Measurements from ENCODE around the gene GNAT1. TPM values are rescaled to one million over a fixed set of nuclear protein-coding genes. Genes with fewer than 3 reads are reported as not detected.

Gene GNAT1
- total and polyA plus RNA-seq, 2 of the 13 experiments (the other 11 are each of a cell fraction or from before 2014, with no cell fraction given), result 0.15 TPM; not detected in 1

GRCh38 chr3:50245831-50246516, 54.6 kb downstream of the GNAT1 start (continued):
- TF ChIP-seq ZNF362 (CRISPR knock-in tag; IDR thresholded peaks at IDR 0.05; ENCODE audit: borderline replicate concordance) (no peak), ZNF18 (CRISPR knock-in tag; IDR thresholded peaks at IDR 0.05; ENCODE audit: insufficient replicate concordance) (no peak), ZNF589 (CRISPR knock-in tag; conservative IDR thresholded peaks at IDR 0.05) (no peak), E2F2 (CRISPR knock-in tag; IDR thresholded peaks at IDR 0.05; ENCODE audit: borderline replicate concordance) (no peak), SNRNP70 (IDR thresholded peaks at IDR 0.05; ENCODE audit: low read depth, low read length) (no peak), ZBTB7A (CRISPR knock-in tag; IDR thresholded peaks at IDR 0.05) (no peak), REPIN1 (CRISPR knock-in tag; IDR thresholded peaks at IDR 0.05; ENCODE audit: borderline replicate concordance, low read depth) (no peak), ZSCAN20 (CRISPR knock-in tag; IDR thresholded peaks at IDR 0.05; ENCODE audit: borderline replicate concordance) (no peak), ZNF550 (CRISPR knock-in tag; IDR thresholded peaks at IDR 0.05; ENCODE audit: borderline replicate concordance) (no peak), IKZF4 (CRISPR knock-in tag; IDR thresholded peaks at IDR 0.05; ENCODE audit: borderline replicate concordance, low read depth, not compliant biosample characterization) (no peak), TEF (CRISPR knock-in tag; IDR thresholded peaks at IDR 0.05) (no peak), TFDP1 (CRISPR knock-in tag; IDR thresholded peaks at IDR 0.05; ENCODE audit: borderline replicate concordance) (peak; percentile 45; the same call in 1 of the 2 replicates), ZNF784 (CRISPR knock-in tag; IDR thresholded peaks at IDR 0.05; ENCODE audit: borderline replicate concordance) (no peak), ZNF740 (CRISPR knock-in tag; IDR thresholded peaks at IDR 0.05) (peak; percentile 99), FOXK2 (IDR thresholded peaks at IDR 0.05) (no peak), SNAPC5 (CRISPR knock-in tag; IDR thresholded peaks at IDR 0.05; ENCODE audit: borderline replicate concordance) (no peak), SCMH1 (CRISPR knock-in tag; IDR thresholded peaks at IDR 0.05; ENCODE audit: borderline replicate concordance) (no peak), E2F5 (CRISPR knock-in tag; conservative IDR thresholded peaks at IDR 0.05) (no peak), NFE2 (CRISPR knock-in tag; IDR thresholded peaks at IDR 0.05) (no peak)

Data from HepG2 (cell line).